ENCODE data around the gene PLA2G3.

The PLA2G3 gene

GRCh38 chr22:31085928-31086327 lies 54.4 kb downstream of the PLA2G3 start:
- DNase-seq (ENCODE audit: extremely low read depth, low read depth), result no peak
- no peak for TF ChIP-seq CTCF (IDR thresholded peaks at IDR 0.05; ENCODE audit: low read depth, low read length)

GRCh38 chr22:31085493-31085824 lies 54.8 kb downstream of the PLA2G3 start:
- no peak for DNase-seq (ENCODE audit: extremely low read depth, low read depth)
- no peak for TF ChIP-seq CTCF (IDR thresholded peaks at IDR 0.05; ENCODE audit: low read depth, low read length)

- DNase-seq (ENCODE audit: extremely low read depth, low read depth), result peak; percentile 69
- peak; percentile 72 for TF ChIP-seq CTCF (IDR thresholded peaks at IDR 0.05; ENCODE audit: low read depth, low read length)
Measured at GRCh38 chr22:31084811-31085492, 55.4 kb downstream of the PLA2G3 start.

Measured in AG09319 (cell line).